A549 (cell line): Measurements from ENCODE around the gene TBC1D4. TPM values are rescaled to one million over a fixed set of nuclear protein-coding genes. Genes with fewer than 3 reads are reported as not detected.

Source experiments
- ATAC-seq, 2 experiments: fragments of 200-7000 bp in 1 of 2; fragments of >200 bp in 1 of 2; cut with Nextera tagmentation in 1 of 2; cut with Tn5 transposase in 1 of 2; 3 replicates each; pipeline versions ENCODE4 v1.8.0 to v1.9.1; 2018 to 2020; ENCODE audit warnings: mild to moderate bottlenecking in 1 of 2, moderate library complexity in 1 of 2
- CTCF ChIA-PET: fragments of 300-600 bp; sonication (Branson Sonifier 250); formaldehyde crosslinking; extraction: SDS; loops from one replicate; lab custom pipeline; 2021; ENCODE audit warnings: antibody characterized with exemption, inconsistent platforms; lab: Yijun Ruan, JAX
- POLR2A ChIA-PET: fragments of 350-600 bp; formaldehyde crosslinking; extraction: SDS; loops from one replicate; lab custom pipeline; 2021; ENCODE audit warnings: antibody characterized with exemption, inconsistent platforms; lab: Yijun Ruan, JAX
- DNase-seq, 2 experiments: peaks; one replicate each; pipeline versions ENCODE4 v3.0.0 to v3.0.0-alpha.2; 2011 to 2016; ENCODE audit warnings: low read depth in 1 of 2, low spot score in 1 of 2
- FAIRE-seq: peaks from 2 replicates; lab custom pipeline; 2011; peaks lifted over from hg19 to GRCh38; lab: Jason Lieb, UNC
- H3K27ac ChIP-seq, 2 experiments: fragments of >200 bp; sonication (Bioruptor Twin); formaldehyde crosslinking; 3 replicates each; pipeline ENCODE4 v1.5.1; 2016 to 2017
- H3K4me1 ChIP-seq: fragments of >200 bp; sonication (Bioruptor Twin); formaldehyde crosslinking; 3 replicates; pipeline ENCODE4 v1.6.1; 2016
- H3K4me2 ChIP-seq: fragments of >200 bp; sonication (Bioruptor Twin); formaldehyde crosslinking; 3 replicates; pipeline ENCODE4 v1.6.1; 2016
- H3K4me3 ChIP-seq: fragments of >200 bp; sonication (Bioruptor Twin); formaldehyde crosslinking; 3 replicates; pipeline ENCODE4 v1.5.1; 2016
- H3K9me3 ChIP-seq: fragments of >200 bp; sonication (Bioruptor Twin); formaldehyde crosslinking; 3 replicates; pipeline ENCODE4 v1.6.1; 2016
- ATOH8 ChIP-seq: fragments of 250-450 bp; sonication (Bioruptor Pico); IDR thresholded peaks from 2 replicates; pipeline ENCODE4 v1.5.0; 2020; ENCODE audit warnings: low read depth, mild to moderate bottlenecking, moderate library complexity
- CBX8 ChIP-seq: fragments of 200-600 bp; sonication (generic); IDR thresholded peaks from 2 replicates; pipeline ENCODE4 v1.6.1; 2016
- CHD4 ChIP-seq: fragments of 200-600 bp; sonication (generic); IDR thresholded peaks from 2 replicates; pipeline ENCODE4 v1.6.1; 2016; ENCODE audit warnings: antibody characterized with exemption, mild to moderate bottlenecking, borderline replicate concordance
- E2F6 ChIP-seq: IDR thresholded peaks from 2 replicates; pipeline ENCODE4 v1.6.1; 2012; ENCODE audit warnings: low read depth, borderline replicate concordance
- GATA3 ChIP-seq: IDR thresholded peaks from 2 replicates; pipeline ENCODE4 v1.6.1; 2012; ENCODE audit warnings: borderline replicate concordance
- HES2 ChIP-seq: fragments of >200 bp; sonication (Bioruptor Twin); formaldehyde crosslinking; IDR thresholded peaks from 2 replicates; pipeline ENCODE4 v1.6.1; 2016
- HEYL ChIP-seq: fragments of 250-450 bp; sonication (Bioruptor Pico); IDR thresholded peaks from 2 replicates; pipeline ENCODE4 v1.8.0; 2021; ENCODE audit warnings: mild to moderate bottlenecking, moderate library complexity
- KDM1A ChIP-seq: fragments of 200-600 bp; sonication (generic); IDR thresholded peaks from 2 replicates; pipeline ENCODE4 v1.6.1; 2016; ENCODE audit warnings: low read depth, mild to moderate bottlenecking
- MAX ChIP-seq: IDR thresholded peaks from 2 replicates; pipeline ENCODE4 v1.6.1; 2012
- NPAS2 ChIP-seq: fragments of 250-450 bp; sonication (Bioruptor Pico); IDR thresholded peaks from 2 replicates; pipeline ENCODE4 v1.8.0; 2022; ENCODE audit warnings: mild to moderate bottlenecking, moderate library complexity, borderline replicate concordance
- NR3C1 ChIP-seq: fragments of >200 bp; sonication (Bioruptor Twin); formaldehyde crosslinking; IDR thresholded peaks from 3 replicates; pipeline ENCODE4 v1.6.1; 2017
- RARB ChIP-seq: fragments of 250-450 bp; sonication (Bioruptor Pico); IDR thresholded peaks from 2 replicates; pipeline ENCODE4 v1.8.0; 2021; ENCODE audit warnings: mild to moderate bottlenecking, moderate library complexity
- RFX5 ChIP-seq: fragments of 450-650 bp; IDR thresholded peaks from 2 replicates; pipeline ENCODE4 v1.7.1; 2014; ENCODE audit warnings: antibody characterized with exemption, mild to moderate bottlenecking, moderate library complexity
- TFCP2L1 ChIP-seq: fragments of 250-450 bp; sonication (Bioruptor Pico); IDR thresholded peaks from 2 replicates; pipeline ENCODE4 v1.5.0; 2021; ENCODE audit warnings: mild to moderate bottlenecking
- ZNF302 ChIP-seq: fragments of 250-450 bp; sonication (Bioruptor Pico); IDR thresholded peaks from 2 replicates; pipeline ENCODE4 v1.9.0; 2021; ENCODE audit warnings: inconsistent platforms, mild to moderate bottlenecking, moderate library complexity
- WGBS: methylation state at CpG from one replicate; pipeline ENCODE4 v1.1.6; 2017; ENCODE audit errors: missing lambda C conversion rate; 5-methylcytosine and 5-hydroxymethylcytosine counted together
- polyA plus RNA-seq, 4 experiments: library from polyadenylated mRNA; depleted of rRNA in 3 of 4; stranded (reverse); fragments of >200 nt; fragmentation: RNase III in 1 of 4; extraction: RNeasy Plus Mini Kit Qiagen cat#74134 plus additional on column Dnase treatment in 1 of 4; gene quantifications; 2 replicates in 3 of 4; 3 replicates in 1 of 4; pipeline ENCODE4 v1.2.3, GENCODE V29; 2011 to 2017

Gene TBC1D4
- polyA plus RNA-seq, 2 of the 4 experiments (the other 2 are of a cell fraction): 9.5 to 12.5 TPM

- no peak overlapping the region for H3K4me3 ChIP-seq
- no peak for TF ChIP-seq NPAS2 (CRISPR knock-in tag)
- TF ChIP-seq CHD4: no peak
- TF ChIP-seq HES2: no peak
- no peak for TF ChIP-seq NR3C1
- TF ChIP-seq ZNF302 (CRISPR knock-in tag): no peak
- TF ChIP-seq GATA3: no peak
- TF ChIP-seq RFX5: no peak
- TF ChIP-seq, all 56 proteins: peak for 0
- 93% methylated on average over 3 of the region's 3 CpGs for WGBS
- POLR2A ChIA-PET: no interaction called here
- Histone ChIP-seq H3K9me3 (no peaks in the 10 kb centered on the region), H3K27ac (no peak overlapping the region), H3K4me2 (no peak overlapping the region), H3K4me1 (peaks cover 17% of the 10 kb centered on the region)
- ATAC-seq: no peak
- no peak for FAIRE-seq
- DNase-seq: no peak
- CTCF ChIA-PET: interaction anchor here (0.6 to 1.7 kb wide), 2 partner anchors 8 to 28 kb away, joined by 3 to 7 read pairs; no protein-coding TSS in a partner anchor
Measured at GRCh38 chr13:75364131-75364713, 117.7 kb downstream of the TBC1D4 start.

- Histone ChIP-seq H3K27ac (no peak overlapping the region), H3K9me3 (no peaks in the 10 kb centered on the region), H3K4me3 (no peak overlapping the region), H3K4me1 (peaks cover 18% of the 10 kb centered on the region), H3K4me2 (no peak overlapping the region)
- FAIRE-seq (no peak), ATAC-seq (no peak), DNase-seq (no peak)
- TF ChIP-seq TFCP2L1 (no peak), NR3C1 (no peak), RARB (no peak), HEYL (no peak), E2F6 (no peak)
- WGBS: 88% methylated on average over 3 of the region's 3 CpGs
- CTCF ChIA-PET: interaction anchor here (1.7 kb wide), 1 partner anchor 9 kb away, joined by 7 read pairs; no protein-coding TSS in a partner anchor
- POLR2A ChIA-PET: no interaction called here
Measured at GRCh38 chr13:75363371-75363770, 118.6 kb downstream of the TBC1D4 start.

GRCh38 chr13:75362026-75362425 lies 119.9 kb downstream of the TBC1D4 start:
- POLR2A ChIA-PET: no interaction called here

GRCh38 chr13:75360170-75360569 lies 121.8 kb downstream of the TBC1D4 start:
- CTCF ChIA-PET: interaction anchor here (1.5 kb wide), 2 partner anchors 11 to 12 kb away, joined by 3 read pairs; no protein-coding TSS in a partner anchor
- H3K27ac ChIP-seq: no peak overlapping the region
- H3K9me3 ChIP-seq: no peaks in the 10 kb centered on the region
- TF ChIP-seq ATOH8 (CRISPR knock-in tag) (no peak), KDM1A (no peak)
- TF ChIP-seq, all 56 proteins: peak for 0
- POLR2A ChIA-PET: no interaction called here
- WGBS: 0% methylated on average over 1 of the region's 1 CpG
- Histone ChIP-seq H3K4me1 (peaks cover 6% of the 10 kb centered on the region; the same call in 2 of the 3 replicates), H3K4me2 (no peak overlapping the region), H3K4me3 (no peak overlapping the region)
- DNase-seq: no peak
- no peak for ATAC-seq
- no peak for FAIRE-seq

More at GRCh38 chr13:75362026-75362425, 119.9 kb downstream of the TBC1D4 start:
- no peak for ATAC-seq
- H3K4me2 ChIP-seq: no peak overlapping the region
- H3K4me1 ChIP-seq: peaks cover 18% of the 10 kb centered on the region
- no peak overlapping the region for H3K27ac ChIP-seq
- FAIRE-seq: no peak
- DNase-seq: no peak
- CTCF ChIA-PET: no interaction called here
- no peak for TF ChIP-seq CBX8
- no peak for TF ChIP-seq MAX
- no peak for TF ChIP-seq HES2
- TF ChIP-seq ATOH8 (CRISPR knock-in tag): no peak
- no peak for TF ChIP-seq RARB
- WGBS: 95% methylated on average over 21 of the region's 28 CpGs
- no peaks in the 10 kb centered on the region for H3K9me3 ChIP-seq
- H3K4me3 ChIP-seq: no peak overlapping the region
